Measurements from ENCODE around the gene TMOD1. TPM values are rescaled to one million over a fixed set of nuclear protein-coding genes. Genes with fewer than 3 reads are reported as not detected.

Gene TMOD1
- total and polyA plus RNA-seq, 9 of the 15 experiments (the other 6 are each of a cell fraction or from before 2014, with no cell fraction given): 7.1 to 41.2 (median 14.2) TPM

GRCh38 chr9:97504381-97505216, 3.1 kb downstream of the TMOD1 start:
- H3K4me1 ChIP-seq (replicated peaks in 1 of 2; ENCODE audit: control insufficient read depth in 2 of 2, insufficient read depth in 2 of 2, low read length in 2 of 2): peaks cover 50 to 62% of the 10 kb centered on the region in 2 experiments
- peaks cover 25% of the 10 kb centered on the region for H3K36me3 ChIP-seq (ENCODE audit: control insufficient read depth, insufficient read depth, low read length)
- H4K20me1 ChIP-seq (replicated peaks; ENCODE audit: control insufficient read depth, insufficient read depth, low read length): peaks cover 19% of the 10 kb centered on the region
- 0% methylated on average over 8 of the region's 8 CpGs for WGBS (ENCODE audit: insufficient coverage, low coverage, missing lambda C conversion rate)
- peaks cover 77% of the 10 kb centered on the region for H3K79me2 ChIP-seq (ENCODE audit: control insufficient read depth, insufficient read depth, low read length)
- no peak for ATAC-seq
- DNase-seq (ENCODE audit: extremely low read depth in 1 of 4, low spot score in 3 of 4): peak in 2 of 4 experiments; percentile 23 to 40
- CTCF ChIA-PET (ENCODE audit: low intra/inter-chr PET ratio): no interaction called here
- H3K4me2 ChIP-seq (ENCODE audit: insufficient read depth, low read length): peak overlapping the region; percentile 91
- peak overlapping the region; percentile 84 to 89 for H3K9ac ChIP-seq (ENCODE audit: insufficient read depth in 1 of 2, low read depth in 2 of 2, low read length in 2 of 2)
- POLR2A ChIA-PET: interaction anchor here (0.8 to 5.3 kb wide), 13 partner anchors 9 to 886 kb away, joined by 3 to 29 read pairs (median 5); partner anchors contain the start of genes NCBP1 and TSTD2
- H3K27ac ChIP-seq (ENCODE audit: extremely low read depth, low read depth, low read length): peak overlapping the region; percentile 96
- no TSS peak for BruUV-seq (replicated peaks)
- FAIRE-seq: no peak
- H3K9me3 ChIP-seq (replicated peaks; ENCODE audit: control insufficient read depth, insufficient read depth, low read depth, low read length): no peaks in the 10 kb centered on the region
- peak overlapping the region; percentile 88; the same call in 1 of the 2 replicates for H3K4me3 ChIP-seq
- intact Hi-C loops (cut with micrococcal nuclease) (loop anchor here (5.0 kb wide), 2 partner anchors 38 to 87 kb away; no protein-coding TSS in a partner anchor), in situ Hi-C loops (cut with MboI) (no loop called here)
- peaks cover 4% of the 10 kb centered on the region for H3K9me1 ChIP-seq (ENCODE audit: control insufficient read depth, insufficient read depth, low read length)
- H2AFZ ChIP-seq (ENCODE audit: low read depth, low read length): no peak overlapping the region
- H3K27me3 ChIP-seq (ENCODE audit: control insufficient read depth in 2 of 2, insufficient read depth in 2 of 2, low read length in 2 of 2): no peaks in the 10 kb centered on the region; a peak in 1 of 5 replicates
- no peak for TF ChIP-seq GMEB1 (CRISPR knock-in tag; IDR thresholded peaks at IDR 0.05)
- no peak for TF ChIP-seq HNRNPK (IDR thresholded peaks at IDR 0.05; ENCODE audit: low read depth, low read length, poor library complexity, severe bottlenecking)
- no peak for TF ChIP-seq ATF4 (CRISPR knock-in tag; IDR thresholded peaks at IDR 0.05)
- no peak for TF ChIP-seq ZFP91 (CRISPR knock-in tag; IDR thresholded peaks at IDR 0.05)
- TF ChIP-seq GATA2 (CRISPR knock-in tag; IDR thresholded peaks at IDR 0.05): no peak
- TF ChIP-seq GTF3C2 (IDR thresholded peaks at IDR 0.05; ENCODE audit: borderline replicate concordance, extremely low read depth, insufficient read length): no peak
- no peak for TF ChIP-seq RB1 (IDR thresholded peaks at IDR 0.05; ENCODE audit: low read depth)
- TF ChIP-seq NFRKB (IDR thresholded peaks at IDR 0.05; ENCODE audit: low read depth): no peak; the same call in 1 of the 2 replicates
- 0 out of 2 replicates have a peak, but pooled peaks have one; percentile 32 for TF ChIP-seq VEZF1 (CRISPR knock-in tag; IDR thresholded peaks at IDR 0.05)

Data from K562 (cell line).